ENCODE results near the gene KANSL1. TPM values are rescaled to one million over a fixed set of nuclear protein-coding genes. Genes with fewer than 3 reads are reported as not detected.

The KANSL1 gene
- polyA plus RNA-seq, 1 experiment: 14.1 TPM

DNA sequence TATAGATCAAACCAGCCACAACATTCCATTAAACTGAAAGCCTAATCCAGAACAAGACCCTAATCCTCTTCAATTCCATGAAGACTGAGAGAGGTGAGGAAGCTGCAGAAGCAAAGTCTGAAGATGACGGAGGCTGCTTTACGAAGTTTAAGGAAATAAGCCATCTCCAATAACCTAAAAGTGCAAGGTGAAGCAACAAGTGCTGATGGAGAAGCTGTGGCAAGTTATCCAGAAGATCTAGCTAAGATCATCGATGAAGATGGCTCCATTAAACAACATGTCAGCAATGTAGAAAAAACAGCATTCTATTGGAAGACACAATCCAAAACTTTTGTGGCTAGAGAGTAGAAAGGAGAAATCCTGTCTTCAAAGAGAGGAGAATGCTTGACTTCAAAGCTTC is 69.6 kb downstream of the KANSL1 start:
- DNase-seq (ENCODE audit: low read depth): no peak
- Histone ChIP-seq H3K27me3 (ENCODE audit: control insufficient read depth, insufficient read depth, low read length) (no peaks in the 10 kb centered on the region), H3K36me3 (ENCODE audit: control insufficient read depth, insufficient read depth, low read length) (no peaks in the 10 kb centered on the region), H3K4me3 (ENCODE audit: low read depth, low read length) (no peak overlapping the region)
- CTCF ChIA-PET: interaction anchor here (1.2 kb wide), 1 partner anchor 29 kb away, joined by 4 read pairs; no protein-coding TSS in a partner anchor
- POLR2A ChIA-PET: interaction anchor here (0.6 kb wide), 1 partner anchor 32 kb away, joined by 5 read pairs; no protein-coding TSS in a partner anchor
- no peak for TF ChIP-seq CTCF (IDR thresholded peaks at IDR 0.05; ENCODE audit: insufficient read depth, low read depth, low read length)

GRCh38 chr17:46122486-46122871 is 70.8 kb downstream of the KANSL1 start:
- DNase-seq (ENCODE audit: low read depth): no peak
- no peak for TF ChIP-seq CTCF (IDR thresholded peaks at IDR 0.05; ENCODE audit: insufficient read depth, low read depth, low read length)
- POLR2A ChIA-PET: no interaction called here
- CTCF ChIA-PET: interaction anchor here (0.6 to 0.8 kb wide), 2 partner anchors 21 to 75 kb away, joined by 3 read pairs; no protein-coding TSS in a partner anchor
- Histone ChIP-seq H3K4me3 (ENCODE audit: low read depth, low read length) (no peak overlapping the region), H3K36me3 (ENCODE audit: control insufficient read depth, insufficient read depth, low read length) (no peaks in the 10 kb centered on the region), H3K27me3 (ENCODE audit: control insufficient read depth, insufficient read depth, low read length) (no peaks in the 10 kb centered on the region)

DNA sequence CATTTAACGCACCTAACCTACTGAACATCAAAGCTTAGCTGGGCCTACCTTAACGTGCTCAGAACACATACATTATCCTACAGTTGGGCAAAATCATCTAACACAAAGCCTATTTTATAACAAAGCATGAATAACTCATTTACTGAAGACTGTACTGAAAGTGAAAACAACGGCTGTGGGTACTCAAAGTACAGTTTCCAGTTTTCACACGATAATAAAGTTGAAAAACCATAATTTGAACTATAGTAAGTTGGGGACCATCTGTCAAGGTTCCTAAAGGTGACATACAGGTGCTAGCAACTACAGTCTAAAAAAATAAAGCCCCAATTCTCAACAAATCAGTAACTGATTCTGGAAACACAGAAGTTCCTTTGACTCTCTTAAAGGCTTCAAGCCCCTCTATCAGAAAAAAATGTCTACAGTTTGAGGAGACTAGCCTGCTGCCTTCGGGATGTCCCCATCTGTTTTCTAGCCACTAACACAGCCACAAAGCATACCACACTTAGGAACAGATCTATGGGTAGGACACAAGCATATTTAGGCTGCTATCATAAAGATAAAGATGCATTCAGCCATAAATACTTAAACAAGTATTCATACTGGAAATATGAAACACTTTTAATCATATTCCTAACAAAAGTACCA is 71.3 kb downstream of the KANSL1 start:
- no peak for DNase-seq (ENCODE audit: low read depth)
- no peaks in the 10 kb centered on the region for H3K36me3 ChIP-seq (ENCODE audit: control insufficient read depth, insufficient read depth, low read length)
- ChIA-PET POLR2A (no interaction called here), CTCF (interaction anchor here (0.6 kb wide), 1 partner anchor 22 kb away, joined by 3 read pairs; no protein-coding TSS in a partner anchor)
- no peak for TF ChIP-seq CTCF (IDR thresholded peaks at IDR 0.05; ENCODE audit: insufficient read depth, low read depth, low read length)
- no peaks in the 10 kb centered on the region for H3K27me3 ChIP-seq (ENCODE audit: control insufficient read depth, insufficient read depth, low read length)
- H3K4me3 ChIP-seq (ENCODE audit: low read depth, low read length): no peak overlapping the region

- H3K4me3 ChIP-seq (ENCODE audit: low read depth, low read length): no peak overlapping the region
- ChIA-PET POLR2A (no interaction called here), CTCF (interaction anchor here (1.8 kb wide), 1 partner anchor 9 kb away, joined by 6 read pairs; no protein-coding TSS in a partner anchor)
- no peak for TF ChIP-seq CTCF (IDR thresholded peaks at IDR 0.05; ENCODE audit: insufficient read depth, low read depth, low read length)
- no peak for DNase-seq (ENCODE audit: low read depth)
- H3K36me3 ChIP-seq (ENCODE audit: control insufficient read depth, insufficient read depth, low read length): no peaks in the 10 kb centered on the region
- H3K27me3 ChIP-seq (ENCODE audit: control insufficient read depth, insufficient read depth, low read length): no peaks in the 10 kb centered on the region
Measured at GRCh38 chr17:46121165-46121764, 72.0 kb downstream of the KANSL1 start.

GRCh38 chr17:46120537-46120936 is 72.7 kb downstream of the KANSL1 start:
- no peak for DNase-seq (ENCODE audit: low read depth)
- POLR2A ChIA-PET: no interaction called here
- no peak for TF ChIP-seq CTCF (IDR thresholded peaks at IDR 0.05; ENCODE audit: insufficient read depth, low read depth, low read length)

More at GRCh38 chr17:46120537-46120936, 72.7 kb downstream of the KANSL1 start:
- Histone ChIP-seq H3K36me3 (ENCODE audit: control insufficient read depth, insufficient read depth, low read length) (no peaks in the 10 kb centered on the region), H3K27me3 (ENCODE audit: control insufficient read depth, insufficient read depth, low read length) (no peaks in the 10 kb centered on the region), H3K4me3 (ENCODE audit: low read depth, low read length) (no peak overlapping the region)
- CTCF ChIA-PET: interaction anchor here (1.8 to 1.9 kb wide), 2 partner anchors 10 to 14 kb away, joined by 5 to 6 read pairs; no protein-coding TSS in a partner anchor

Measured in BJ (cell line).